Measurements from ENCODE around the gene SLC25A51.

Gene SLC25A51

GRCh38 chr9:37936965-37937364, 33.0 kb upstream of the SLC25A51 start:
- no peak for DNase-seq (ENCODE audit: low read depth, low spot score)

GRCh38 chr9:37936376-37936775, 32.4 kb upstream of the SLC25A51 start:
- no peak for DNase-seq (ENCODE audit: low read depth, low spot score)

DNA sequence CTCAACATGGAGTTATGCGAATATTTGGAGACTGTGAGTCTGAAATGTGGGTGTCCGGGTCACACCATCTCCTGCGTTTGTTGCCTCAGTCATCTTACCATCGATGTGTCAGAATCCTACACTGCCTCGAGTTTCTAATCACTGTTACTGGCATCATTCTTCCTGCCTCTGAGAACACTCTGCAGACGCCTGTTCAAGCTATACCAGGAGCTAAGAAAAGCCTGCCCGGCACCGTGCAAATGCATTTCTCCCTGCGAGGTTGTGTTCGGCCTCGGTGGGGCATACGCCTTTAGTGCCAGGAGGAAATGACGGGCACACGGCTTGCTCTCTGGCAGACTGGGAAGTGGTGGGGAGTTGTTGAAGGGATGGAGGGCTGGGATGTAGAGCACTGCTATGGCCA, 31.2 kb upstream of the SLC25A51 start:
- DNase-seq (ENCODE audit: low read depth, low spot score): no peak

DNA sequence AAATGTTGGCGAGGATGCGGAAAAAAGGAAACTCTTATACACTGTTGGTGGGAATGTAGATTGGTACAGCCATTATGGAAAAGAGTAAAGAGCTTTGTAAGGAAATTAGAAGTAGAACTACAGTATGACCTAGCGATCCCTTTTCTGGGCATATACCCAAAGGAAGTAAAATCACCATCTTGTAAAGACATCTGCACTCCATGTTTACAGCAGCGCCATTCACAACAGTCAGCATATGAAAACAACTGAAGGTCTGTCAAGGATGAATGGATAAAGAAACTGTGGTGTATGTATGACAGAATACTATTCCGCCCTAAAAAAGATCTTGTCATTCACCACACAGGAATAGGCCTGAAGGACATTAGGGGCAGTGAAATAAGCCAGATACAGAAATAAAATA, 27.7 kb upstream of the SLC25A51 start:
- no peak for DNase-seq (ENCODE audit: low read depth, low spot score)

GRCh38 chr9:37929441-37929895, 25.5 kb upstream of the SLC25A51 start:
- DNase-seq (ENCODE audit: low read depth, low spot score): no peak

DNA sequence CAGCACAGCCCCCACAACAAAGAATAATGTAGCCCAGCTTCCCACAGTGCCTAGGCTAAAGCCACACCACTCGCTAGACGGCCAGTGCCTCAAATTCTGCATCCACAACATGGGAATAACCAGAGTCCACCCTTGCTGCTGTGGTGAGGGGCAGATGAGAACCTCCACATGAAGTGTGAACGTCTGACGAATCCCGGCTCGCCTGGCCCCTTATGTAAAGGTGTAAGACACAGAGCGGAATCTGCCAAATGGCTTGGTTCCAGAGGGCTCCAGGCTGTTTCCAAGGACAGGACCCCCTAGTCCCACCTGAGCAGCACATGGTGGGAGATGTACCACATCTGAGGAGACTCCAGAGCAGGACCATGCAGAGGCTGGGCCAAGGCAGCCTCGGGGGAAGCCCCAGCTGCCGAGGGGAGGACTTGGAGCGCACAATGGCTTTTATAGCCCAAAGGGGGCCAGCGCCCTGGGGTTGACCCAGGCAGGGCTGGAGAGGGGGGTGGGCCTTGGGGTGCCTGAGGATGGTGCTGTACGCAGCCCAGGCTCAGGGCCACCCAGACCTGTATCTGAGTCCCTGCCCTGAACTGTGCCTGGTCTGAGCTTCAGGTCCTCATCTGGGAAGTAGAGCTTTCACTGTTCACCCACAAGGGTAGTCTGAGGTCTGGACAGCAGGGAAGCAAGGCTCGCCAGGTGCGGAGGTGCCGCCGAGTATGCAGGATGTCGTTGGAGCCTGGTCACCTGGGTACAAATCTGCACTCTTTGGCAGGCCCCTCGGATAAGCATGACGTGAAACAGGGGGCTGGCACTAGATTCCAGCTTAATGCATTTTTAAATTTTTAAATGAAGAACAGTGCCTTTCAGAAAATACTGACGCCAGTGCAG, 24.9 kb upstream of the SLC25A51 start:
- no peak for DNase-seq (ENCODE audit: low read depth, low spot score)

DNA sequence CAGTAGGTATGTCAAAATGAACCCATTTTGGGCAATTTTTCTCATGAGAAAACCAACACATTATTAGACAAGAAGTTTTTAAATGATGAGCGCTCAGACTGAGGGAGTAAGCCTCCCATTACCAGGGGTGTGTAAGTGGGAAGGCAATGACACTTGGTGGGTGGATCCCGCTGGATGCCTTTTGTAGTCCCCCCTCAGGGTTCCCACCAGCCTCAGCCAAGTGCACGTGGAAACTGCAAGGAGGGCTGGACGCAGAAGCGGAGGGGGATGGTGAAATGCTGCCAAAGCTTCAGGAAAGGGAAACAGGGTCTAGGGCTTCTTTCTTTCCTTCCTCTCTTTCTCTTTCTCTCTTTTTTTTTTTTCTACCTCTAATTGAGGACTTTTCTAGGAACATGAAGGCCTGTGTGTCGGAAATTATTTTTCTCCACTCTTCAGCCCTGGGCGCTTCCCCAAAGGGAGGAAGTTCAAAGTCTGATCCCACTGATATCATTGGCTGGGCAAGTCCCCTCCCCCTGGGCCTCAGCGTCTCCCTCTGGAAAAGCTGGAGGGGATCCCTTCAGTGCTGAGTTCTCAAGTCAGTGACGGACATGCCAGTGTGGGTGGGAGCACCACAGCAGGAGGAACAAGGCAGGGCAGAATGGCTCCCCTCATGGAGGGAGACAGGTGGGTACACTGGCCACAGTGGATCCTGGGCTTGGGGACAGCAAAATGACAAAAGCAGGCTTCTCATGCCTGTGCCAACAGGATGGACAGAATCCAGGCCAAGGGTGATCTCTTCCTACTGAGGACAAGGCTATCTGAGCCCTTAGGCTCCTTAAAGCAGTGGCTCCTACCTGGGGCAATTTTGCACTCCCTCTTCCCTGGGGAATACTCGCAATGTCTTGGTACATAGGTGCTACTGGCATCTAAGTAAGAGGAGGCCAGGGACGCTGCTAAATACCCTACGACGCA, 23.9 kb upstream of the SLC25A51 start:
- DNase-seq (ENCODE audit: low read depth, low spot score): no peak

DNA sequence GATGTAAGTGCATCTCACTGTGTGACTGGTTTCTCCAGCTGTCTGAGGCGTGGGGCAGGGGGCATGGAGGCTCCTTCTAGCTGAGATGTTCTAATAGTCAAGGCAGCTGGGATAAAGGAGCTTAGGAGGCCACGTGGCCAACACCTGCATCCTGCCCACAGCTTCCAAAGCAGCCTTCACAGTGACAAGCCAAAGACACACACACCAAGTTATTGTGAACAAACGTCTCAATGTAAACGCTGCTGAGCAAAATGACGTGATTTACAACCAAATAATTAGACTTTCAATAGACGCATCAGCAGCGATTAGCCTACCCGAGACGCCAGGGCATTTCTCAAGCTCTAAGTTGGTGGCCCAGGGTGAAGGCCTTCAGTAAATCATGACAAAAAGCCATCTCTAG, 23.2 kb upstream of the SLC25A51 start:
- no peak for DNase-seq (ENCODE audit: low read depth, low spot score)

DNA sequence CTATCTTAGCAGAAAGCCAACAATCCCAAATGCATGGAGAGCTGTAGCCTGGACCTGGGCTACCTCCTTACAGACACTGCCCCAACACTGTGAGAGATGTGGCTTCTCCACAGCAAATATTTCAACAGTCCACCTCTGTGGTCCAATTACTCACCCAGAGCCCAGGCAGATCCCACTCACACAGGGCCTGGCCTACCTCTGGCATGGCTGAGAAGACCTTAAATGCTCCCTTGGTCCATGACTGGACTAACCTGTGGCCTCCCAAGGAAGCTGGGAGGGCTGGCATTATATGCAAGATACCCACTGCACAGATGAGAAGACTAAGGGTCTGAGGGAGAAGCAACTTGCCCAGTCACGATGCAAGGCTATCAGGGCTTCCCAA, 22.8 kb upstream of the SLC25A51 start:
- DNase-seq (ENCODE audit: low read depth, low spot score): no peak

GRCh38 chr9:37925786-37926736, 22.1 kb upstream of the SLC25A51 start:
- DNase-seq (ENCODE audit: low read depth, low spot score): no peak

GRCh38 chr9:37925006-37925405, 21.1 kb upstream of the SLC25A51 start:
- no peak for DNase-seq (ENCODE audit: low read depth, low spot score)

DNA sequence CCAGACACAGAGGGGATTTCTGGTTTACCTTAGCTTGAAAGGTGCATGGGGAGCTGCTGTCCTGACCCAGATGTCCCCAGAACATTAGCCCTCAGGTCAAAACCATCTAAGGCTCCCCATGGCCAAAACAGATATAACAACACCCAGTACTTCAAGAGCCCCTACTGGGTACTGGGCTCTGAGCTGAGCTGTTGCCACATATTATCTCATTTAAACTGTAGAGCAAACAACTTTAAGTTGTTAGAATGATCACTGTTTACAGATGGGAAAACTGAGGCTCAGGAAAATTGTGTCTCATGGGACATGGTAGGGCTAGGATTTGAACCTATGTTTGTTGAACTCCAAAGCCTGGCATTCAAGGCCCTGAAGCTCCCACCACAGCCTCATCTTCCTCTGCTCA, 20.6 kb upstream of the SLC25A51 start:
- DNase-seq (ENCODE audit: low read depth, low spot score): no peak

- no peak for DNase-seq (ENCODE audit: low read depth, low spot score)
Observed at GRCh38 chr9:37923796-37924427, 20.0 kb upstream of the SLC25A51 start.

DNA sequence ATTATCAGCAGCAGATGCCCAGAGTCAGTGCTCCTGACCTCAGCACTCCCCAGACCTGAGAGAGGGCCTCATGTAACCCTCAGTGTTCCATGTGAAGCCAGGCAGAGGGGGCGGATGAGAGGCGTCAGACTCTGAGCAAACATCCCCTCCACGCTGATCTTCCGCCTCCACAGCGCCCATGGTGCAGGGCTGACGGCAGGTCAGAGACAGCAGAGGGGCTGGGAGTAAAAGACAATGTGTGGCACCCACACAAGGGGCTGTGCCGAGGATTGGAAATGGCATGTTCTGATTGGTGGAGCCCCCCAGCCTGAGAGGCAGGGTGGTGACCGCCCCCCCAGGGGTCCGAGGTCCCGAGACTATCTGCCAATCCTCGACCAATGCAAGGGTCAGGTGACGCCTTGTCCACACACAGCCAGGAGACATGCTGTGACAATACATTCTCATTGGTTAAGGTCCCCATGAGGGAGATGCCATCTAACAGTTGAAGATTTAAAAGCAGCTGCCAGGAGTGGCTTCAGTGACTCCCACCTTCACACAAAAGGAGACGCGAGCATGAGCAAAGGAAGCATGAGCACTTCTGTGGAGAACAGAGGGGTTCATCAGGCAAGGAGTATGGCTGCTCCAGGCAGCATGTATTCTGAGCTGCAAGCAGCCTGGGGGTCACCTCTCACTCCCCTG, 19.3 kb upstream of the SLC25A51 start:
- DNase-seq (ENCODE audit: low read depth, low spot score): no peak

DNA sequence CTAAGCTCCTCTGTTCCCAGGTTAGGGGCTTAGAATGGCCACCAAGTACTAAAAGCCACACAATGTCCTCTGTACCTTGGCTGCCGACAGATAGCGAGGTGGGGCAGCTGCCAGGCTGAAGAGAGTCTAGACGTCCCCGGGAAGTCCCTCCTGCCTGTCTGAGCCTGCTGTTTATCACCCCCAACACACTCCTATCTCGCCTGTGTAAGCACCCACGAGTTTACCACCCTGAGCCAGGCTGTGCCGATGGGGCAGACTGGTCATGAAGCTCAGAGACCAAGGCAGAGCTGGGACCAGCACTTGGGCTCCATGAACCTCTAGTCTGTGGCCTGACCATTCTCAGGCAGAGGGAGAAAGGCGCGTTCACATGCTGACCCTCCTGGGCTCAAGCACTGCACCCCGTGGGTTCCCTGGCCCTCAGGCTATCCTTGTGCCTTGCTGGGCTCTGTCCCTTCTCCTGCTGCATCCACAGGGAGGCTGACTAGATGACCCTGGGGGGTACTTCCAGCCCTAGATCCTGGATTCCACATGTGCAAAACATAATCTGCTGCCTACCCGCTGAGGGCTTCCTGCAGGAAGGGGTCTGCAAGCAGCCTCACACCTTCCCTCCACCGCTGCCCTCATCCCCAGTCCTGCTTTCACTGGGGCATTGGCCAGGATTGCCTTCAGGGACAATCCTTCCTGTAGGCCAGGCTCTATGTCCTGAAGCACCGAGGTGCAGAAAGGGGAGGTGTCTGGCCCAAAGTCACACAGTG, 18.6 kb upstream of the SLC25A51 start:
- no peak for DNase-seq (ENCODE audit: low read depth, low spot score)

DNA sequence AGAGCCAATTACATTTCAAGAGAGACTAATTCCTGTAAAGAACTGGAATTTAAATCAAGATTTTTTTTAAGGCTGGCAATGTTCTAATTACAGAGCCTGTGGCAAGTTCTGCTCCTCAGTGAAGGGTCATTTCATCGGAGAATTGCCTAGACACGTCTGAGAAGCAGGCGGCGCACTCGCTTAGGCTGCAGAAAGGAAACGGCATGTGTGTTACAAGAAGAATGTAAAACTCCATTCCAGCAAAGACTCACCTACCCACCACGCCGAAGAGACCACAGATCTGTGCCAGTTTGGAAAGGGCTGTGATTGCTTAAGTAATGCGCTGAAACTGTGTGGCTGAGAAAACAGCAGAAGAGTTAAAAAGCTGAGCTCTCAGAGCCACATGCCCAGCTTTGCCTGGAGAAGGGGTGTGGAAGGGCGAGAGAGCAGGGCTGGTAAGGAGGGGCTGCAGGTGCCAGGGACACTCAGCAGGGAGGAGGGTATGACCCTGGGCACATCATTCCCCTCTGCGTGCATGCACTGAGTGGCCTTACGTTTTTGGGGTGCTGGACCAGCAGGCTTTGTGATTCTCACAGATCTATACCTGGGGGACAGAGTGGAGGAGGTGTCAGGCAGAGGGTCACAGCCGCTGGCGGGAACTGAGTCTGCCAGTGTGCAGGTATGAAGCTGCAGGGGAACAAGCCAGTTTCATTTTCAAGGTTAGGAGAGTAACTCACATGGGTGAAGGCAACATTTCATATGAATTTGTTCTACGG, 17.8 kb upstream of the SLC25A51 start:
- no peak for DNase-seq (ENCODE audit: low read depth, low spot score)

DNA sequence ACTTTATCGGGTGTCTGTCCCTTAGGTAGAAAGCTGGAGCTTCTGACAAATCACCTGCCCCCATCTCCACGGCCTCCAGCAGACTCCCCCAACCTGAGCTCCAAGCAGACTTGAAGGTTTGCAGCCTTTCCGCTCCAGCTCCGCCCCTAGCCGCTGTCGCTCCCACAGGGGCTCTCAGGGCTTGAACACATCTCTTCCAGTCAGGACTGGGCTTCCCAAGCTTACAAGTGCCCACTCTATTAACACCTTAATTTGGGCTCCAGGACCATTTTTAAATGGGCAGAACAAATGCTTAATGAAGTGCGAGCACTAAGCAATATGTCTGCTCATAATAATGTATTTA, 17.2 kb upstream of the SLC25A51 start:
- no peak for DNase-seq (ENCODE audit: low read depth, low spot score)

GRCh38 chr9:37920471-37921167, 16.7 kb upstream of the SLC25A51 start:
- DNase-seq (ENCODE audit: low read depth, low spot score): no peak
